HG02798 (cell line): ENCODE results near the gene PFN4.
"Not testable (repeated sequence)": the region's sequence is repeated elsewhere in the genome, so short reads cannot be mapped to it uniquely, and the experiment has no call there.

Experiments
- ATAC-seq: cut with Tn5 transposase; IDR thresholded peaks from one replicate; pipeline ENCODE4 v1.9.1; 2021; ENCODE audit warnings: mild to moderate bottlenecking; ENCODE audit not compliant: unreplicated experiment, poor library complexity

PFN4 gene

GRCh38 chr2:24123195-24123921 is at the start of gene PFN4, which contains the start of gene FAM228B:
Gene PFN4 (minus strand): TSS chr2:24123334. CDS start chr2:24122535, 799 bp downstream.
Gene FAM228B (plus strand): TSS chr2:24123469. CDS start chr2:24124362, 893 bp downstream.
- ATAC-seq = peak; percentile 94

GRCh38 chr2:24169023-24169422 is 45.9 kb upstream of the PFN4 start:
- ATAC-seq = no peak

- ATAC-seq = peak; percentile 89
These were observed 41.4 kb upstream of the PFN4 start for GRCh38 chr2:24164416-24164973.

GRCh38 chr2:24163601-24164000 is 40.5 kb upstream of the PFN4 start:
- ATAC-seq = no peak

- no peak for ATAC-seq
These were observed 40.1 kb upstream of the PFN4 start for GRCh38 chr2:24163186-24163585.

GRCh38 chr2:24162494-24162893 is 39.4 kb upstream of the PFN4 start:
- no peak for ATAC-seq

- ATAC-seq = no peak
These were observed 37.6 kb upstream of the PFN4 start for GRCh38 chr2:24160761-24161160.

GRCh38 chr2:24159708-24160107 is 36.6 kb upstream of the PFN4 start:
- ATAC-seq = no peak

GRCh38 chr2:24158131-24158530 is 35.0 kb upstream of the PFN4 start:
- no peak for ATAC-seq

GRCh38 chr2:24153478-24153877 is 30.3 kb upstream of the PFN4 start:
- no peak for ATAC-seq

- no peak for ATAC-seq
These were observed 29.5 kb upstream of the PFN4 start for GRCh38 chr2:24152413-24153197.

GRCh38 chr2:24147364-24147763 is 24.2 kb upstream of the PFN4 start:
- no peak for ATAC-seq

- ATAC-seq = not testable (repeated sequence)
These were observed 17.2 kb upstream of the PFN4 start for GRCh38 chr2:24140305-24140704.

- ATAC-seq = no peak
These were observed 9.4 kb upstream of the PFN4 start for GRCh38 chr2:24132543-24132942.

GRCh38 chr2:24125956-24126355 is 2.8 kb upstream of the PFN4 start:
- ATAC-seq = no peak

GRCh38 chr2:24123922-24124580 is 917 bp upstream of the PFN4 start:
- ATAC-seq = no peak

- no peak for ATAC-seq
These were observed 554 bp downstream of the PFN4 start for GRCh38 chr2:24122366-24123194.

GRCh38 chr2:24121469-24121868 is 1.7 kb downstream of the PFN4 start:
- no peak for ATAC-seq

GRCh38 chr2:24121066-24121465 is 2.1 kb downstream of the PFN4 start:
- ATAC-seq = no peak

GRCh38 chr2:24117902-24118301 is 5.2 kb downstream of the PFN4 start:
- no peak for ATAC-seq
